NCI-H146 treated with DMSO at 0.1 percent for 48 hours (cell line): ENCODE measurements around the gene DOP1B.
"Not testable (repeated sequence)": the region's sequence is repeated elsewhere in the genome, so short reads cannot be mapped to it uniquely, and the experiment has no call there.

Source experiments
- DNase-seq: peaks from one replicate; lab custom pipeline; 2025; ENCODE audit not compliant: unreplicated experiment; lab: John Stamatoyannopoulos, UW

The DOP1B gene

DNA sequence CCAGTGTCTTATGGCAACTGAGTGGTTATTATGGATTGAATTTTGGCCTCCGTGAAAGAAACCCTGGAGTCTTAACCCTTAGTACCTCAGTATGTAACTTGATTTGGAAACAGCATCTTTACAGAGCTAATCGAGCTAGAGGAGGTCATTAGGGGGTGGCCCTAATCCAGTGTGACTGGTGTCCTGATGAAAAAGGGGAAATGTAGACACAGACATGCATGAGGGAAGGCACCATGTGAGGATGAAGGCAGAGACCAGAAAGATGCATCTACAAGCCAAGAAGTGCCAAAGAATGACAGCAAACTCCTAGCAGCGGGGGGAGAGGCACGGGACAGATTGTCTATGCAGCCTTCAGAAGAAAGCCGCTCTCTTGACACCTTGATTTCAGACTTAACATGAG lies 14.7 kb downstream of the DOP1B start:
- DNase-seq: no peak

DNA sequence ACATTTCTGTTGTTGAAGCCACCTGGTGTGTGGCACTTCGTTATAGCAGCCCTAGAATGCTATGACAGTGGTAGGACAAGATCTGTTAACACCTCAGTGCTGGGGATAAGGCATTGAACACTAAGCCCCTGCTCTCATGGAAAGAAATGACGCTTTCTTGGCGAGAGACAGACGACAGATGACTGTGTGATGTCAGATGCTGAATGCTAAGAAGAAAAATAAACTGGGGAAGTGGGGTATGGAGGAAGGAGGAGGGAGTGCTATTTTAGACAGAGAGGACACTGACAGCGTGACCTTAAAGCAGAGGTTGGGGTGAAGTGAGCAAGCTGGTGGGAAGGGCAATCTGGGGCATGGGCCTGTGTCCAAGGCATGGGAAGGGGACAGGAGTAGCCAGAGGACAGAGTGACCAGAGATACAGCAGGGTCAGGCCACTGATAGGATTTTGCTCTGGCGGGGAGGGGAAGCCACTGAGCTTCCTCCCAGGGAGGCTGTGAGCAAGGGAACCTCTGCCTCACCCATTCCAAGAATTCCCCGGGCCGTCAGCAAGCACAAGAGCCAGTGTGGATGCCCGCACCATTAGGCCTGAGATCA lies 15.2 kb downstream of the DOP1B start:
- no peak for DNase-seq

DNA sequence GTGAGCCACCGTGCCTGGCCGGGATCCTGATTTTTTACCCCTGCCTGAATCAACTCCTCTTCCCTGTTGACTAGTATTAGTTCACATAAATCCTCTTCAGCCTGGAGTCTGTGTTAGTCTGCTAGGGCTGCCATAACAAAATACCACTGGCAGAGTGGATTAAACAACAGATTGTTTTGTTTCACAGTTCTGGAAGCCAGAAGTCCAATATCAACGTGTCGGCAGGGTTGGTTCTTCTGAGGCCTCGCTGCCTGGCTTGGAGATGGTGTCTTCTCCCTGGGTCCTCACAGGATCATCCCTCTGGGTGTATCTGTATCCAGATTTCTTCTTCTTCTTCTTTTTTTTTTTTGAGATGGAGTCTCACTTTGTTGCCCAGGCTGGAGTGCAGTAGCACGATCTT lies 18.2 kb downstream of the DOP1B start:
- no peak for DNase-seq

DNA sequence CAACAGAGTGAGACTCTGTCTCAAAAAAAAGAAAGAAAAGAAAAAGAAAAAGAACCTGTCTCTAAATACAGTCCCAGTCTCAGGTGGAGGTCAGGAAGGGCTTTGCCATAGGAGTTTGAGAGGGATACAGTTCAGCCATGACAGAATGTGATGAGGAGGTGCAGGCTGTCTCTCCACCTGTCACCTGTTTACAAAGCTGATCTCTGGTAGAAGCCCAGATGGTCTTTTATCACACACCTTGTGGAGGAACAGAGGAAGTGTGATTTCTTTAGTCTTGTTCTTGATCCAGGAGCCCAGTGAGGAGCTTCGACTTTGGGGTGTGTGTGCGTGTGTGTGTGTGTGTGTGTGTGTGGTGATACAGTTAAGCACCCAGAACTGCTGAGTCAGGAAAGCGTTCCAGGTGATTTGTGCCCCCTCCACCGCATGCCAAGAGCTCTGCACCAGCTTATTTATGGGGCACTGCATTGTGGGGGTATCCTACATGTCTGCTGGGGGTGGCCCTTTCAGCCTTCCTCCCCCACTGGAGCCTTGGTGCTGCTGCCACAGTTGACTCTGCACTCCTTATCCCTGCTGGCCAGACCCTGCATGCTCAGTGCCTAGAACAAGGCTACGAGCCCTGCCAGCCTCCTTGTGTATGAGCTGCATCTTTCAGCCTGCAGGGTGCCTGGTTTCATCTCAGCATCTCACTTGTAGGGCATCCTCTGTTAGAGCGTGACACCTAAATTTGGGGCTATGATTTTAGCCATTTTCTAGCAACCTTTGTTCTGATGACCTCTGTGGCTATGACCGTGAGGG lies 19.3 kb downstream of the DOP1B start:
- DNase-seq: no peak

DNA sequence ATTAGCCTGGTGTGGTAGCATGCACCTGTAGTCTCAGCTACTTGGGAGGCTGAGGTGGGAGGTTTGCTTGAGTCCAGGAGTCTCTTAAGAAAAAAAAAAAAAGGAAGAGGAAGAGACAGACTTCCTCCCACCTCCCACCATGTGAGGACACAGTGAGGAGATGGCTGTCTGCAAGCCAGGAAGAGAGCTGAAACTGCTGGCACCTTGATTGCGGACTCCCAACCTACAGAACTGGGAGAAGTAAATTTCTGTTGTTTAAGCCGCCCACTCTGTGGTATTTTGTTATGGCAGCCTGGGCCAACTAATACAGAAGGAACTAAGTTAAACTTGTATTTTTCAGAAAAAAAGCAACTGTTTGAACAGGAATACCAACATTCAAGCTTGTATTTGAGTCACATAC lies 21.7 kb downstream of the DOP1B start:
- no peak for DNase-seq

DNA sequence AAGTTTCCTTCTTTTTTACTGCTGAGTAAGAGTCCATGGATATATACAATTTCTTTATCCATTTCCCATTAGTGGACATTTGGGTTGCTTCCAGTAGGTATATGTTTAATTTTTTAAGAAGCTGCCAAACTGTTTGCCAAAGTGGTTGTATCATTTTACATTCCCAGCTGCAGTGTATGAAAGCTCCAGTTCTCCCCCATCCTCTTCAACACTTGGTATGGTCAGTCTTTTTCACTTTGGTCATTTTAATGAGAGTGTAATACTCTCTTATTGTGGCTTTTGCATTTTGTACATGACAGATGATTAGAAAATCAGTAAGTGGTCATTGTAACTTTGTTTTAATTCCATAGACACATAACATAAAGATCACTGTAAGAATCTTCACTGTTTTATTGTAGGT lies 22.5 kb downstream of the DOP1B start:
- DNase-seq: no peak

DNA sequence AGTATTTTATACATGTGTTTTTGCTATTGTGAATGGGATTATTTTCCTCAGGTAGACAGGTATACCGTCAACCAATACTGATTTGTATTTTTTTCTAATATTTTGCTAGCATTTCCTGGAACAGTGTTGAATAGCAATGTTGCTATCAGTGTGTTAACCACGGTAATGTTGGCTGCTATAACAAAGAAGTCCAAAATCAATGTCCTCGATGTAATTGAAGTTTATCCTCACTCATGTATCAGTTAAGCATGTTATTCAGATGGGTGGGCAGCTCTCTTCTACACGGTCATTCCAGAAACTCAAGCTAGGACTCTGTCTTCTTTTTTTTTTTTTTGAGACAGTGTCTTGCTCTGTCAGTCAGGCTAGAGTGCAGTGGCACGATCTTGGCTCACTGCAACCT lies 24.3 kb downstream of the DOP1B start:
- no peak for DNase-seq

DNA sequence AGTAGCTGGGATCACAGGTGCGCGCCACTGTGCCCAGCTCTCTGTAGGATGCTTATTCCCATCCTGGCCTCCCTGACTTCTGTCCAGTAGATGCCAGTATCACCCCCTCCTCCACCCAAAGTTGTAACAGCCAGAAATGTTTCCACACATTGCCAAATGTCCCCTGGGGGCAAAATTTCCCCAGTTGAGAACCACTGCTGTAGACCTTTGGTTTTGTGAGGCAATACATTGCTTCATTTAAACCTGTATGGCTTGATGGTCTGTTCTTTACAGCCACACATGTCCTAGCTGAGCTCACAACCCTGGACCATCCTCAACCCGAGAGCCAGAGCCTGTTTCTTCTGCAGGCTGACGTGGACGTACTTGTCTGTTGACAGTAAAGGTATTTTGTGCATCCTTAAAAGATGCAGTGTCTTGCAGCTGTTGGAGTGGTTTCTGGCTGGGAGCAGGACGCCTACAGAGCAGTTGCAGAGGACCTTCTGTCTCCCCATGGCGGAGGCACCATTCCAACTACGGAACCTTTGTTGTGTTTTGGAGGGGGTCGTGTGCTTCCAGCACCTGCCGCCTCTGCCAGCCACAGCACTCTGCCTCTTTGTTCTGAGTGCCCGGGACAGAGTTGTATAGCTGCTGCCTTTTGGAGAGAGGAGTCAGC lies 26.6 kb downstream of the DOP1B start:
- no peak for DNase-seq

DNA sequence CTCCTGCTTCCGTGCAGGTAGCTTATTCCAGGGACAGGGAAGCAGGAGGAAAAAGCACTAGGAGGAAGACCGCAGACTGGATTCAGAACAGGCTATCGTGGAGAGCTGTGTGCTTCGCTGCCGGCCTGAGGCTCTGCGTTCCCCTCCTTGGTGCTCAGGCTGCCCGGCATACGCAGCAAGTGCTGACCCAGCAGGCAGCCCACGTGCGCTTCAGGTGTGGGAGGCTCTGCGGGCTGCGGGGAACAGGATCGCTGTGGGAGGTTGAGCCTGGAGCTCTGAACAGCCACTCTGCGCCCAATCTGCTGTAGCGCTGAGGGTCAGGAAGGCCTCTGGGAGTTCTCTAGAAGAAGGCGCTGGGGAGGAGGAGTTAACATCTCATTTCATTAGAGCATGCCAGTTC lies 27.9 kb downstream of the DOP1B start:
- no peak for DNase-seq

DNA sequence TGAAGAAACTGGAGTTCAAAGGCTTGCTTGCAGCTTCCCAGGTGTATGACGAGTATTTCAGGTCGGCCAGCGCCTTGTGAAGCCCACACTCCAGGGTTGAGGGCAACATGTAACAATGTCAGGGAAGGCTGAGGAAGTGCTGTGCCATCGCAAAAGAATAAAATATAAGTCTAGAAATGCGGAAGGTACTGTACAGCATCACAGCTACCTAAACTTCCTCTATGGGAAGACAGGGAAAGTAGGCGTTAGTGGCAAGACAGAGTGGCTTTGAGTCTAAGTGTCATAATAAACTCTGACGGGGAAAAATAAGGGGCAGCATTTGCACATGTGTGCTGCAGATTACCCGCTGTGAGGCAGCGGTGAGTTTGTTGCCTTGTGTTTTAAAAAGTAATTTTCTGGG lies 28.9 kb downstream of the DOP1B start:
- no peak for DNase-seq

DNA sequence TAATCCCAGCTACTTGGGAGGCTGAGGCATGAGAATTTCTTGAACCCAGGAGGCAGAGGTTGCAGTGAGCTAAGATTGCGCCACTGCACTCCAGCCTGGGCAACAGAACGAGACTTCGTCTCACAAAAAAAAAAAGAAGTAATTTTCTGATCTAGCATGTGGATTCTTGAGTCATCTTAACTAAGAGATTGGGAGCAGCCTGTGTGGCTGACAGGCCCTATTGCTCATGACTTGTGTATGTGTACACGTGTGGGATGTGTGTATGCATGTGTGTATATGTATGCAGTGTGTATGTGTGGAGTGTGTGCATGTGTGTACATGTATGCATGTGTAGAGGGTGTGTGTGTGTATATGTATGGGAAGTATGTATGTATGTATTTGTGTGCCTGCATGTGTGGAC lies 29.5 kb downstream of the DOP1B start:
- DNase-seq: no peak

DNA sequence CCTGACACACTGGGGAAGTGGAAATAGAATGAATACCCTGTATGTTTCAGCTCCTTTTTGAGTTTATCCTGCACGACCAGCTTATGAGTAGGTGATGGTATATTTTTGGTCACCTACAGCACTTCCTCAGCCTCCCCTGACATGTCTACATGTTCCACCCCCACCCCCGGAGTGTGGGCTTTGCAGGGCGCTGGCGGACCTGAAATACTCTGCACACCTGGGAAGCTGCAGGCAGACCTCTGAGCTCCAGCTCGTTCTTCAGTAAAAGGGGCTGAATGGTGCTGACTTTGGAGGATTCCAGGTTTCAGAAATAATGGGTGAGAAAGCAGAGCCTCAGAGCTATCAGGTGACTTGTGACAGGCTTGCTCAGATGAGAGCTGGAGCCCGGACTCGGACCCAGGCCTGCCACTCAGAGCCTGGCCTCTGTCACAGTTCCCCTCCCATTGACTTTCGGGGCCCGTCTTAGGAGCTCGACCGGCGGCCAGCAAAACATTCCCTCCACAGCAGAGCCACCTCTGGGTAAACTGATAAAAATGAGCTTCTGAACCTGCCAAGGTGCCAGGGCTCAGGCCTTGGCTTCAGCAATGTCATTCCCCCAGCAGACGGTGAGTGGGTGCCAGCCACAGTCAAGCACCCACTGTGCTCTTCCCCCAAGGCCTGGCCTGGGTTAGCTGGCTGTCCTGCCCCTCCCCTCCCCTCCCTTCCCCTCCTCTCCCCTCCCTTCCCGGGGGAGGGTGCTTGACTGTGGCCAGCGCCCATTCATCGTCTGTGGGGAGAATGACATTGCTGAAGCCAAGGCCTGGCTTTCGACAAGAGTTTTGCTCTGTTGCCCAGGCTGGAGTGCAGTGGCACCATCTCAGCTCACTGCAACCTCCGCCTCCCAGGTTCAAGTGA lies 30.1 kb downstream of the DOP1B start:
- no peak for DNase-seq

DNA sequence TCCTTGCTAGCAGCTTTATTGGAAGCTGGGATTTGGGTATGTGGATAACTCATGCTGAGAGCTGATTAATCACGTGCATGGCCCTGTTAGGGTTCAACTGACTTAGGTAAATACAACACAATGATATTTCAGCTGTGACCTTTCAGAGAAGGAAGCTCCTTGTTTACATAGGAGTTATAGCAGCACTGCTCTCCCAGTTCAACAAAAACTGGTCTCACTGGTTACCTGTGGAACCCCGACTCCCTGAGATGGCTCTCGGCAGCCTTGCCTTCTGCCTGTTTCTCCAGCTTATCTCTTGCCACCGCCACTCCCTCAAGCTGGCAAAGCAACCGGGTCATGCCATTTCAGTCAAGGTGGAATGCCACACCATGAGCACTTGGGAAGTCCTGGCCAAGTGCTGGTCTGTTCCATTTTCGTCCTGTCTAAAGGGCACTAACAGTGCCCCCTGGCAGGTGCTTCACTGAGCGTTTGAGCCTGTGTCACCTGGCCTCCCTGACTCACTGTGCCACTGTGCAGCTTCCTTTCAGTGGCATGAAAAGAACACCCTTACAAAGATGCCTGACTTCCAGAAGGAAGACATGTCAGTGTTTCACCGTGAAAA lies 31.6 kb downstream of the DOP1B start:
- peak; percentile 80 for DNase-seq

DNA sequence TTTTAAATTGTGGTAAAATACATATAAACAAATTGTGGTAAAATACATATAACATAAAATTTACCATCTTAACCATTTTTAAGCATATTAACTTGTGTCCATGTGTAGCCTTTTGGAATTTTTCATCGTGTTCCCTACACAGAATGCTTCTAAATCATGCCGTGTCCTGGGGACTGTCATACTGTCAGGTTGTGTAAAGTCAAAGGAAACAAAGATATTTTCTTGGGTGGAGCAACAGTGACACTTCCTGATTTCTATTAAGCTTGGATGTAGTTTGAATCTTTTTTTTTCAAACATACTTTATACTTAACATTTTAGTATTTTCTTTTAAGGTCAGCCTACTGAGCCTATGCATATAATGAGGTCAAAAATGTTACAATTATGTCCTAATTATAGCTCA lies 32.3 kb downstream of the DOP1B start:
- DNase-seq: no peak

DNA sequence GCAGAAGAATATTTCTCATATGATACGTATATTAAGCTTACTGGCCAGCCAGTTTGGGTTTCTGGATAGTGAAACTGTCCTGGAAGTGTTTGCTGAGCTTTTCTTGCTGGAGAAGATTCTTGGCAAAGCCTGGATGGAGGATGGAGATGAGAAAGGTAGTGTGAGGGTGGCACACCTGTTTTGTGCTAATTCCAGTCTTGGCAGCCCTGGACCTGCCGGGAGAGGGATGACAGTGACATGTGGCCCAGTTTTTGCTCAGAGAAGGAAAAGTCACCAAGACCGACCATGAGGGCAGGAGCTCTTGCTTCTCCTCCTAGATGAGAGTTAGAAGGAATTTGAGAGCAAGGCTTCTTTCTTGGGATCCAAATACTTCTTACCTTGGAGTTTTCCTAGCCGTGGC lies 34.1 kb downstream of the DOP1B start:
- DNase-seq: no peak

DNA sequence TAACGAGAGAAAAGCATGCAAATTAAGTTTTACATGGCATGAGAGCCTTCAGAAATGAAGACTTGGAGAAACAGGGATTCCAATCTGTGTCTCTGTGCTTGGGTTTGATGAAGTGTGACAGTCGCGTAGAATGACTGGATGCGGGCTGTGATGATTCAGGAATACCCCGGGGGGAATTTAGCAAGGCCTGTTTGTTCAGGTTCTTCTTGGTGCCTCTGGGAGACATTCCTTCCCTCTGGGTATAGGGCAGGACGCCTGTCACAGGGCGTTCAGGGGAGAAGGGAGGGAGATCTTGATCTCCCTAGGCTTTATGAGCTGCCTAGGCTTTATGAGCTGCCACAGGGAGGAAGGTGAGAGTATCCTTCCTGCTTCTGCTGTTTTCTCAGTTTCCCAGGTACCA lies 36.6 kb downstream of the DOP1B start:
- no peak for DNase-seq

DNA sequence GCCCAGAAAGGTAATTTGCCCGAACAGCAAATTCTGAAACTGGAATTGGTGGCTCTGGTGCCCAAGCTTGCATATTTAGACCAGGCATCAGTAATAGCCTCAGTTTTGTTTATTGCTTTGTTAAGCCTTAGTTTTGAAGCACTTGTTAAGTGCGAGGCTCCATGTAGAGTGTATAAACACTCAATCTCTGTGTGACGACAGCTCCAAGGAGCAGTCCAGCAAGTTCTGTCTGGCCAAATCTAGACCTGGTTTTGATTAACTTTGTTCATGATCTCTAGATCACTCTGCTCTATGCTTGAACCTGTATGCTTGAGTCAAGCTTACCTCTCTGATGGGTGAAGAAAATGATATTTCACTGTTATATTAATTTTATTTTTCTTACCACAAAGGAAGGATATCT lies 37.4 kb downstream of the DOP1B start:
- DNase-seq: no peak

DNA sequence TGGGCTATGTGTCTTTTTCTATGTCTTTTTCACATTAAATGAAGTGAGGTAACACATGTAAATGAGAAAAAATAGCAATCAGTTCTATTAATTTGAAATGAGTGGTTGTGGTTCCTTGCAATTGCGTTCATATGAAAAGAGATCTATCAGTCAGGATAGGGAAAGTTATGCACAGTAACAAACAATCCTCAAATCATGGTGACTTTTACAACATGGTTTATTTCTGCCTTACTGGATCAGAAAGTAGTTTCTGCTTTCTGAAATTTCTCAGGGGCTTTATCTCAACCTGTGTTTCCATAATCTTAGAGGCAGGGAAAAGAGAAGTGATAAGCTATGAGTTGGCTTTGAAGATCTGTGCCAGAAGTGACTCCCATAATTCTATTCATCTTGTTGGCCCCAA lies 39.0 kb downstream of the DOP1B start:
- no peak for DNase-seq

DNA sequence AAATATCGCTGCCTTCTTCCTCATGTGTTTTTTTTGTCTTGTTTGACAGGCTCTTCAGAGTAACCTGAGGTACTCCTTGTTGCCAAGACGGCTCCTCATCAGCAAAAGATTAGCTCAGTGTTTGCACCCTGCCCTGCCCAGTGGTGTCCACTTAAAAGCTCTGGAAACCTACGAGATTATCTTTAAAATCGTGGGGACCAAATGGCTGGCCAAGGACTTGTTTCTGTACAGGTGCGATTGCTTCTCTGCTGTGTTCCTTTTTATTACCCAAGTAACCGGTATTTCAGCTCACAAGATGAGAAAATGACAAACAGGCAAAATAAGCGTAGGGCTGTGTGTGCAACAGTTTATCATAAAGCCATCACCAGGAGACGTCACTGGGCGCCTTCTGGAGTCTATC lies 42.4 kb downstream of the DOP1B start:
- DNase-seq: no peak

DNA sequence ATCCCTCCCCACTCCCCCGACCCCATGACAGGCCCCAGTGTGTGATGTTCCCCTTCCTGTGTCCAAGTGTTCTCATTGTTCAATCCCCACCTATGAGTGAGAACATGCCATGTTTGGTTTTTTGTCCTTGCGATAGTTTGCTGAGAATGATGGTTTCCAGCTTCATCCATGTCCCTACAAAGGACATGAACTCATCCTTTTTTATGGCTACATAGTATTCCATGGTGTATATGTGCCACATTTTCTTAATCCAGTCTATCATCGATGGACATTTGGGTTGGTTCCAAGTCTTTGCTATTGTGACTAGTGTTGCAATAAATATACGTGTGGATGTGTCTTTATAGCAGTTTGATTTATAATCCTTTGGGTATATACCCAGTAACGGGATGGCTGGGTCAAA lies 43.0 kb downstream of the DOP1B start:
- DNase-seq: not testable (repeated sequence)

DNA sequence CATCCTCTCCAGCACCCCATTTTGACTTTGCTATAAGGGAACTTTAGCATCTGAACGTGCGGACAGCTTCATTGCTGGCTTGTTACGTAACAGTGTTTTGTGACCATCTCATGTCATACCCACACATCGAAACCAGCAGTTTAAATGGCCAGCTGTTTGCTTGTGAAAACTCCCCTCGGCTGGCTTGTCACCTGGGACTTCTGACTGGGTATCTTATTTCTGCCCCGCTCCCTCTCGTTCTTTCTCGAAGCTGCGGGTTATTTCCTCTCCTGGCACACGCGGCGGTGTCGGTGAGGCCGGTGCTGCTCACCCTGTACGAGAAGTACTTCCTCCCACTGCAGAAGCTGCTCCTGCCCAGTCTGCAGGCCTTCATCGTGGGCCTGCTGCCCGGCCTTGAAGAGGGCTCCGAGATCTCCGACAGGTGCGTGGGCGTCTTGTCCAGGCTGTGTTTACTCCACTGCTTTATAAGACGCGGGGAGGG lies 43.5 kb downstream of the DOP1B start:
- no peak for DNase-seq
